SW480 (cell line): Measurements from ENCODE around the gene CDCA7.
"Not testable (repeated sequence)": the region's sequence is repeated elsewhere in the genome, so short reads cannot be mapped to it uniquely, and the experiment has no call there.

Experiments
- DNase-seq: peaks from one replicate; pipeline ENCODE4 v3.0.0-alpha.2; 2016; ENCODE audit warnings: low spot score

CDCA7 gene

GRCh38 chr2:173404841-173405750, 50.4 kb downstream of the CDCA7 start:
- DNase-seq = no peak

GRCh38 chr2:173407176-173407575, 52.5 kb downstream of the CDCA7 start:
- DNase-seq = no peak

GRCh38 chr2:173407646-173408045, 53.0 kb downstream of the CDCA7 start:
- no peak for DNase-seq

- DNase-seq = no peak
Observed at GRCh38 chr2:173410579-173410978, 55.9 kb downstream of the CDCA7 start.

- DNase-seq = no peak
Observed at GRCh38 chr2:173412628-173413027, 58.0 kb downstream of the CDCA7 start.

GRCh38 chr2:173414823-173415322, 60.2 kb downstream of the CDCA7 start:
- no peak for DNase-seq

GRCh38 chr2:173415431-173416381, 61.0 kb downstream of the CDCA7 start:
- no peak for DNase-seq

- DNase-seq = not testable (repeated sequence)
Observed at GRCh38 chr2:173416415-173417152, 61.9 kb downstream of the CDCA7 start.

- DNase-seq = no peak
Observed at GRCh38 chr2:173417341-173417740, 62.7 kb downstream of the CDCA7 start.

- DNase-seq = no peak
Observed at GRCh38 chr2:173417802-173418201, 63.1 kb downstream of the CDCA7 start.
